Tibial nerve (tissue), 3 donors: ENCODE data around the gene KLRF1.

Experiments
- CTCF ChIP-seq, 5 experiments: fragments of 200-600 bp in 3 of 5; fragments of 450-650 bp in 2 of 5; sonication (generic) in 3 of 5; IDR thresholded peaks; one replicate each; pipeline ENCODE4 v1.5.1; 2016 to 2019; ENCODE audit warnings: antibody characterized with exemption in 5 of 5, mild to moderate bottlenecking in 3 of 5, moderate library complexity in 2 of 5
- POLR2A ChIP-seq, 2 donors: fragments of 450-650 bp; IDR thresholded peaks; one replicate each; pipeline ENCODE4 v1.6.1; 2017; ENCODE audit warnings: antibody characterized with exemption in 2 of 2, mild to moderate bottlenecking in 2 of 2, moderate library complexity in 2 of 2

GRCh38 chr12:9796971-9797370 is 30.3 kb upstream of the KLRF1 start:
- TF ChIP-seq CTCF (IDR thresholded peaks at IDR 0.05): no peak
- TF ChIP-seq POLR2A (IDR thresholded peaks at IDR 0.05): no peak
